PFSK-1 (cell line): ENCODE data around the gene DPF3.

Experiments used
- FOXP2 ChIP-seq: optimal IDR thresholded peaks from 2 replicates; pipeline ENCODE3; 2011; ENCODE audit warnings: borderline replicate concordance, control low read depth, inconsistent platforms; ENCODE audit not compliant: insufficient read depth; ENCODE audit errors: extremely low read length, extremely low read depth
- POLR2AphosphoS5 ChIP-seq: IDR thresholded peaks from 2 replicates; pipeline ENCODE4 v1.6.1; 2012; ENCODE audit warnings: low read depth, mild to moderate bottlenecking, control low read depth, low read length, moderate library complexity
- REST ChIP-seq, 2 experiments: IDR thresholded peaks; 2 replicates each; pipeline versions ENCODE4 v1.6.1 to v1.8.0; 2011 to 2012; ENCODE audit warnings: low read depth in 2 of 2, low read length in 2 of 2, control low read depth in 1 of 2, inconsistent platforms in 1 of 2, mild to moderate bottlenecking in 1 of 2, moderate library complexity in 1 of 2; ENCODE audit not compliant: insufficient read depth in 1 of 2
- SIN3A ChIP-seq: IDR thresholded peaks from 2 replicates; pipeline ENCODE4 v1.6.1; 2012; ENCODE audit warnings: mild to moderate bottlenecking, low read length, moderate library complexity, borderline replicate concordance; ENCODE audit not compliant: insufficient read depth
- TAF1 ChIP-seq: IDR thresholded peaks from 2 replicates; pipeline ENCODE4 v1.6.1; 2012; ENCODE audit warnings: low read length, control low read depth, borderline replicate concordance; ENCODE audit not compliant: insufficient read depth

DPF3 gene

DNA sequence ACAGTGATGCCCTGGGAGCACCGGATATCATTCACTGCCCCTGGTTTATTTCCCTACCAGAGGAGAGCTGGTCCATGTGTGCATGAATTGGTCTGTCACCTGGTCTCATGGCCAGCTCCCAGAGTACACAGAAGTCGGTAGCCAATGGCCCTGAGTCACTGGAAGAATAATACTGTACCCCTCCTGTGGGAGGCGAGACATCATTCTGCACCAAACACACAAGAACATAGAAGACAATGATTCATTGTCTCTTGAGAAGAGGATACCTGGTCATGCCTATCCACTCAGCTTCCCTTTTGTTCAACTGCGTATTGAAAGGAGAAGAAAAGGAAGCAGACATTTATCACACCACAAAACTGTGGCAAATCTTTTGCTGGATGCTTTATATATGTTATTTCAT lies 216.2 kb downstream of the DPF3 start:
- no peak for TF ChIP-seq POLR2AphosphoS5
- no peak for TF ChIP-seq FOXP2
- no peak for TF ChIP-seq REST (IDR thresholded peaks at IDR 0.05; ENCODE audit: insufficient read depth in 1 of 2, low read depth in 2 of 2, low read length in 2 of 2)
- no peak for TF ChIP-seq TAF1
- no peak for TF ChIP-seq SIN3A

DNA sequence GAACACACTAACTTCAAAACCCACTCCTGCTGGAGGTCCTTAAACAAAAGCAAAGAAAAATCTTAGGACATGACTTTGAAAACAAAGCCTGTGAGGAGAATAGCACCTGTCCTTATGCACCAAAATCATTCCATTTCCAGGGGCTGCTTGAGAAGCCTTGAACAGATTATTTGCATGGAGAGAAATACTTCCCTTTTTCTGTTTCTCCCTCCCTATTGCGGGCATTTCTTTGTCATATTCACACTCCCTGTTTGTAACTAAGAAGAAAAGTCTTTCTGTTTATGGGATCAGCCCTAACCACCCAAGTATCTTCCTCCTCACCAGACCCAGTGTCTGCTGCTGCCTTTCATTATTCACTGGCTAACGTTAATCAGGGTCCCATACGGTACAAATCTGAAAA lies 218.8 kb downstream of the DPF3 start:
- no peak for TF ChIP-seq FOXP2
- TF ChIP-seq POLR2AphosphoS5, result no peak
- no peak for TF ChIP-seq TAF1
- no peak for TF ChIP-seq REST (IDR thresholded peaks at IDR 0.05; ENCODE audit: insufficient read depth in 1 of 2, low read depth in 2 of 2, low read length in 2 of 2)
- no peak for TF ChIP-seq SIN3A

- TF ChIP-seq FOXP2 (no peak), TAF1 (no peak), REST (IDR thresholded peaks at IDR 0.05; ENCODE audit: insufficient read depth in 1 of 2, low read depth in 2 of 2, low read length in 2 of 2) (no peak), POLR2AphosphoS5 (no peak), SIN3A (no peak)
Measured at GRCh38 chr14:72673179-72673578, 220.7 kb downstream of the DPF3 start.

DNA sequence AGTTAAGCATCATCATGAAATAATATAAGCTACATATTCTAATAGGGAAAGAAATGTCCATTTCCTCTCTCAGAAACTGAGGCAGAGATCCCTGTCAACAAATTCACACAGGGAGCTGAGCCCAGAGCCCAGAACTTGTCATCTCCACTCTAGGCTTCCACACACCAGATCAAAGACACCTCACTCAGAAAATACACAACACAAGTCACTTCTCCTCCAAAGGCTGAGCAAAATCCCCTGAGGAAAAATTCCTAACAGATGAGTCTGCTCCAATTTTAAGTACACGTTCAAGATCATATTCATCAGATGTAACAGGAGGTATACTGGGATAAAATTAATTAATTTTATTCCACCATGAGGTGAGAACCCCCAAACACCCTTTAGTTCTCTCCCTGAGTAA lies 227.3 kb downstream of the DPF3 start:
- no peak for TF ChIP-seq TAF1
- TF ChIP-seq REST (IDR thresholded peaks at IDR 0.05; ENCODE audit: insufficient read depth in 1 of 2, low read depth in 2 of 2, low read length in 2 of 2), result no peak
- no peak for TF ChIP-seq FOXP2
- TF ChIP-seq SIN3A, result no peak
- no peak for TF ChIP-seq POLR2AphosphoS5

GRCh38 chr14:72665259-72665658 lies 228.6 kb downstream of the DPF3 start:
- TF ChIP-seq FOXP2, result no peak
- TF ChIP-seq SIN3A, result no peak
- TF ChIP-seq TAF1, result no peak
- TF ChIP-seq POLR2AphosphoS5, result no peak
- TF ChIP-seq REST (IDR thresholded peaks at IDR 0.05; ENCODE audit: insufficient read depth in 1 of 2, low read depth in 2 of 2, low read length in 2 of 2), result no peak
